ENCODE results near the gene KRT7.

KRT7 gene

GRCh38 chr12:52213564-52214420 is 19.3 kb upstream of the KRT7 start:
- H3K4me3 ChIP-seq (ENCODE audit: low read depth, low read length) = no peak overlapping the region
- DNase-seq (ENCODE audit: low read depth) = peak; percentile 51
- peak; percentile 92 for TF ChIP-seq CTCF (IDR thresholded peaks at IDR 0.05; ENCODE audit: insufficient read depth, low read depth, low read length, missing control alignments)

GRCh38 chr12:52214421-52214802 is 18.6 kb upstream of the KRT7 start:
- H3K4me3 ChIP-seq (ENCODE audit: low read depth, low read length) = no peak overlapping the region
- DNase-seq (ENCODE audit: low read depth) = no peak
- TF ChIP-seq CTCF (IDR thresholded peaks at IDR 0.05; ENCODE audit: insufficient read depth, low read depth, low read length, missing control alignments) = no peak

GRCh38 chr12:52215587-52216031 is 17.4 kb upstream of the KRT7 start:
- no peak for TF ChIP-seq CTCF (IDR thresholded peaks at IDR 0.05; ENCODE audit: insufficient read depth, low read depth, low read length, missing control alignments)
- H3K4me3 ChIP-seq (ENCODE audit: low read depth, low read length) = no peak overlapping the region
- DNase-seq (ENCODE audit: low read depth) = no peak

GRCh38 chr12:52216100-52216499 is 16.9 kb upstream of the KRT7 start:
- no peak overlapping the region for H3K4me3 ChIP-seq (ENCODE audit: low read depth, low read length)
- DNase-seq (ENCODE audit: low read depth) = no peak
- TF ChIP-seq CTCF (IDR thresholded peaks at IDR 0.05; ENCODE audit: insufficient read depth, low read depth, low read length, missing control alignments) = no peak

GRCh38 chr12:52216807-52217206 is 16.2 kb upstream of the KRT7 start:
- no peak overlapping the region for H3K4me3 ChIP-seq (ENCODE audit: low read depth, low read length)
- no peak for DNase-seq (ENCODE audit: low read depth)
- no peak for TF ChIP-seq CTCF (IDR thresholded peaks at IDR 0.05; ENCODE audit: insufficient read depth, low read depth, low read length, missing control alignments)

GRCh38 chr12:52217223-52217622 is 15.8 kb upstream of the KRT7 start:
- TF ChIP-seq CTCF (IDR thresholded peaks at IDR 0.05; ENCODE audit: insufficient read depth, low read depth, low read length, missing control alignments) = no peak
- no peak for DNase-seq (ENCODE audit: low read depth)
- H3K4me3 ChIP-seq (ENCODE audit: low read depth, low read length) = no peak overlapping the region

GRCh38 chr12:52218001-52218400 is 15.0 kb upstream of the KRT7 start:
- TF ChIP-seq CTCF (IDR thresholded peaks at IDR 0.05; ENCODE audit: insufficient read depth, low read depth, low read length, missing control alignments) = no peak
- no peak overlapping the region for H3K4me3 ChIP-seq (ENCODE audit: low read depth, low read length)
- DNase-seq (ENCODE audit: low read depth) = no peak

All from GM12865 (cell line).